Fibroblast of pulmonary artery (primary cell): ENCODE measurements around the gene GAB3.
A peak's percentile ranks its signal among the peaks of the same experiment; 100 is the strongest.

Source experiments
- DNase-seq: peaks from one replicate; pipeline ENCODE4 v3.0.0-alpha.2; 2010; ENCODE audit warnings: low read depth
- H3K4me3 ChIP-seq: replicated peaks from 2 replicates; pipeline ENCODE4 v1.5.1; 2011; ENCODE audit warnings: low read depth, mild to moderate bottlenecking, control low read depth, low read length, moderate library complexity
- TF ChIP-seq, protein P1 (sequence below): IDR thresholded peaks from 2 replicates; pipeline ENCODE4 v1.5.1; 2011; ENCODE audit warnings: mild to moderate bottlenecking, control low read depth, low read length, inconsistent platforms; ENCODE audit errors: missing control alignments

GAB3 gene

DNA sequence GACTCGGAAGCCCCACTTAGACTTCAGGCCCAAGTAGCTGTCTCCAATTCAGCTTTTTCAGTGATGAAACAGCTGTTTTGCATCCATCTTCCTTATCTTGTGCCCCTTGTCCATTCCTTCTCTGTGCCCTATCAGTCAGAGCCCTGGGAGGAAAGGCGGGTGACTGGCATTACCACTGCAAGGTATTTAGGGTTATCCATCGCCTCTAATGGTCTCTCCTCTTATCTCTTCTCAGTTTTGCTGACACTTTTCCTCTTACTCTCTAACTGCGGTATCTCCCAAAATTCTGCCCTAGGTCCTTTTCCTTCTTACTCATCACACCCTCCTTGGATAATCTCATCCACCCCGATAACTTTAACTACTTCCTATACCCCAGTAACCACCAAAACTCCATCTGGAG is 13.7 kb downstream of the GAB3 start:
- no peak overlapping the region for H3K4me3 ChIP-seq
- no peak for DNase-seq
- TF ChIP-seq, protein P1, sequence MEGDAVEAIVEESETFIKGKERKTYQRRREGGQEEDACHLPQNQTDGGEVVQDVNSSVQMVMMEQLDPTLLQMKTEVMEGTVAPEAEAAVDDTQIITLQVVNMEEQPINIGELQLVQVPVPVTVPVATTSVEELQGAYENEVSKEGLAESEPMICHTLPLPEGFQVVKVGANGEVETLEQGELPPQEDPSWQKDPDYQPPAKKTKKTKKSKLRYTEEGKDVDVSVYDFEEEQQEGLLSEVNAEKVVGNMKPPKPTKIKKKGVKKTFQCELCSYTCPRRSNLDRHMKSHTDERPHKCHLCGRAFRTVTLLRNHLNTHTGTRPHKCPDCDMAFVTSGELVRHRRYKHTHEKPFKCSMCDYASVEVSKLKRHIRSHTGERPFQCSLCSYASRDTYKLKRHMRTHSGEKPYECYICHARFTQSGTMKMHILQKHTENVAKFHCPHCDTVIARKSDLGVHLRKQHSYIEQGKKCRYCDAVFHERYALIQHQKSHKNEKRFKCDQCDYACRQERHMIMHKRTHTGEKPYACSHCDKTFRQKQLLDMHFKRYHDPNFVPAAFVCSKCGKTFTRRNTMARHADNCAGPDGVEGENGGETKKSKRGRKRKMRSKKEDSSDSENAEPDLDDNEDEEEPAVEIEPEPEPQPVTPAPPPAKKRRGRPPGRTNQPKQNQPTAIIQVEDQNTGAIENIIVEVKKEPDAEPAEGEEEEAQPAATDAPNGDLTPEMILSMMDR = no peak

GRCh38 chrX:154735695-154736393 is 15.0 kb downstream of the GAB3 start:
- DNase-seq = peak; percentile 94
- no peak overlapping the region for H3K4me3 ChIP-seq
- TF ChIP-seq, protein P1 = no peak

- TF ChIP-seq, protein P1 = no peak
- no peak overlapping the region for H3K4me3 ChIP-seq
- peak; percentile 84 for DNase-seq
Measured at GRCh38 chrX:154734061-154734781, 16.7 kb downstream of the GAB3 start.

- no peak for DNase-seq
- H3K4me3 ChIP-seq = no peak overlapping the region
- TF ChIP-seq, protein P1 = no peak
Measured at GRCh38 chrX:154733066-154733425, 17.8 kb downstream of the GAB3 start.

DNA sequence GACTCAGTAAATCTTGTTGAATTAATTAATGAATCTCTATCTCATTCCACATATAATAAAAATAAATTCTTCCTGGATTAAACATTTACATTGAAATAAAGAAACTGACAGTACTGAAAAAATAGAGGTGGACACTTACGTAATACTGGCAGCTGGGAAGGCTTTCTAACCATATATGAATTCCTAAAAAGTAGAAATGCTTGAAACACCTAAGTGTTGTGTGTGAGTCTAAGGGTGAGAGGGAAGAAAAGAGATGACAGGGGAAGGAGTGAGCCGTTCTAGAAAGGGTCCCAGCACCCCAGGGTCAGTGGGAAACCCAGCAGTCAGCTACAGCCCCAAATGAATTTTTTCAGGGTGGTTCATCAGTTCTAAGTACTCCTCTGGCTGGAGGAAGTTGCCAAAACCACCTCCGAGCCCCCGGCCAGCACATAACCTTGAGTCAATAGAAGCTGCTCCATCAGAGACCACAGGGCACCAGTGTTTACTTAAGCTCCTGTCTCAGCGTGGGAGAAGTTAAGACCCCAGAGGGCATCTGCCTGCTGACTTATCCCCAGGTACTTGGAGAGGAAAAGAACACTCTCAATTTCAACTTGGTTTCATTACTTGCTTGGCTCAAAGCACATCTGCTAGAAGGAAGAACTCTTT is 18.3 kb downstream of the GAB3 start:
- H3K4me3 ChIP-seq = no peak overlapping the region

DNA sequence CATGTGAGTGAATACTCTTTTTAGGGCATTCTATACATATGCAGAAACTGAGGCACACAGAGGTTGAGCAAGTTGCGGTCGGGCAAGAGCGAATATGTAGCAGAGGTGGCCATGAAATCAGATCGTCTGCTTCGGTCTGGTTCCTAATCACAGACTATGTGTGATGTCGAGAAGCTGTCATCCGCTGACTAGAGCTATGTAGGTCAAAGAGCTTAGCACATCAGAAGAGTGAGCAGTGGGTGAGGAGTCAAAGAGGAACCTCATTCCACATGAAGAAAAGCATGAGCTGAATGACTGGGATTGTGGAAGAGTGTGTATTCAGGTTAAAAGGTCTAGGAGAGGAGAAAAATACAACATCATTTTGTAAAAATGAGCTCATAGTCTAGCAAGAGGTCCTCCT is 19.0 kb downstream of the GAB3 start:
- TF ChIP-seq, protein P1 = no peak
- no peak overlapping the region for H3K4me3 ChIP-seq
- DNase-seq = peak; percentile 42

More for the DNA sequence above, 18.3 kb downstream of the GAB3 start:
- TF ChIP-seq, protein P1 = no peak
- peak; percentile 32 for DNase-seq
